Stimulated activated CD4-positive, alpha-beta T cell treated with anti-CD3 and anti-CD28 coated beads, TNF-alpha, amount 100 ng/mL, for 1 hour (primary cell): ENCODE measurements around the gene SMC6.

Experiments
- DNase-seq, 3 donors: peaks; one replicate each; pipeline ENCODE4 v3.0.0-alpha.2; 2020; ENCODE audit warnings: low read depth in 3 of 3, low spot score in 1 of 3

Gene SMC6

DNA sequence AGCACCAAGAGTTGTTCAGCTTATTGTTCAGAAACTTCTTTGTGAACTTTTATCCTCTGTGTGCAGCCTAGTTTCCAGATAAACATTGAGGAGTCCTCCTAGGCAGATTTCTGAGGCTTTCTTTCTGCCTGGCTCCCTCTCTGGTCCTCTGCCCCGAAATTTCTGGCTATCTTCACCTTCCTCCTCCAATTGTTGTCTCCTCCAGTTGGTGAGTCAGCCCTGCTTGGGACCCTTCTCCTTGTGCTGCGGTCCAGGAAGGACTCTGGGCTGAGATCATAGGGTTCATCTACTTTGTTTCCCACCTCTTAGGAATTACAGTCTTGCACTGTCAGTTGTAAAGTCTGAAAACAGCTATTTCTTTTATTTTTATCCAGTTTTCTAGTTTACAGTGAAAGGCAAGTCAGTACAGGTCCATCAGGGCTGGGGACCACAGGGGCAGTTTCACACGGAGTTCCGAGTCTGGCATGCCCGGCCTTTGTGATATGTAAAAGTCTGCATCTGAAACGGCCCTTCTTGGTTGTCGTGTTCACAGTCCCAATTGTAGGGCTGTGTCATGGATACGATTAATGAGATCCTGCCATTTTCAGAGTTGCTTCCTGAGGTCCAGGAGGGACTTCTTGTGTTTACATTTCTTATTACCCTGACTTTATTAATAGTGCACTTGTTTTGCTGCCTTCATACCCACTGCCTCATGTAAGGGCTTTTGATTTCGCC, 100.8 kb downstream of the SMC6 start:
- no peak for DNase-seq

DNA sequence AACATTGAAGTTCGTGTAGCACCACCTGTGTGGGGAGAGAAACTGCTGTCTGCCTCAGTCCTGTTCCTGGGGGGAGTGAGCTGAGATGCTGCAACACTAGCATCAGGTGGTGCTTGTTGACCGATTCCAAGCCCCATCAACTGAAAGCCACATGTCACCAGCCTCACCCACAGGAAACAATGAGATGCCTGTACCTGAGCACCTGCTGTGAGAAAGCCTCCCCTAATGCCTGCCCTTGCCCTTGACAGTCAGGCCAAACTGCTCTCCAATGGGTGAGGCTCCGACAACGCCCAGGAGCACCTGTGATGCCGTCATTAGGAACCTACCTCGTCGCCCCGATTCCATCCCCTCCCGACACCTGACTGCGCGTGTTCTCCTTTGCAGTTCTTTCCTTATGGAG, 104.6 kb downstream of the SMC6 start:
- no peak for DNase-seq

DNA sequence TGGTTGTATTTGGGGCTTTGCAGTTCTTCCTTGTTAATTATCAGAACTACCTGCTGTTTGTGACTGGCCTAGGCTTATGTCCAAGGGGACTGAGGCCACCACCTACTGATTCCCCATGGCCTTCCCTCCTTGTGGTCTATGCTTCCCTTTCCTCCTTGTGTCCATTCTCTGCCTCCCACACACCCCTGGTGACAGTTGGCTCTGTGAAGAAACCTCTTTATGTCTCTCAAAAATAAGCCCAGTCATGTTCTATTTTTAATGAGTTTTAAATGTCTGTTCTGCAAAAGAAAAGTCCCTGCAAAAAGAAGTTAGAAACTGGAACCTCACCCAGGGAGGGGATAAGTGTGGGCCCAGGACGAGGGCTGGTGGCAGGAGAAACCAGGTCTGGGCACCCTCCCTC, 105.0 kb downstream of the SMC6 start:
- no peak for DNase-seq

DNA sequence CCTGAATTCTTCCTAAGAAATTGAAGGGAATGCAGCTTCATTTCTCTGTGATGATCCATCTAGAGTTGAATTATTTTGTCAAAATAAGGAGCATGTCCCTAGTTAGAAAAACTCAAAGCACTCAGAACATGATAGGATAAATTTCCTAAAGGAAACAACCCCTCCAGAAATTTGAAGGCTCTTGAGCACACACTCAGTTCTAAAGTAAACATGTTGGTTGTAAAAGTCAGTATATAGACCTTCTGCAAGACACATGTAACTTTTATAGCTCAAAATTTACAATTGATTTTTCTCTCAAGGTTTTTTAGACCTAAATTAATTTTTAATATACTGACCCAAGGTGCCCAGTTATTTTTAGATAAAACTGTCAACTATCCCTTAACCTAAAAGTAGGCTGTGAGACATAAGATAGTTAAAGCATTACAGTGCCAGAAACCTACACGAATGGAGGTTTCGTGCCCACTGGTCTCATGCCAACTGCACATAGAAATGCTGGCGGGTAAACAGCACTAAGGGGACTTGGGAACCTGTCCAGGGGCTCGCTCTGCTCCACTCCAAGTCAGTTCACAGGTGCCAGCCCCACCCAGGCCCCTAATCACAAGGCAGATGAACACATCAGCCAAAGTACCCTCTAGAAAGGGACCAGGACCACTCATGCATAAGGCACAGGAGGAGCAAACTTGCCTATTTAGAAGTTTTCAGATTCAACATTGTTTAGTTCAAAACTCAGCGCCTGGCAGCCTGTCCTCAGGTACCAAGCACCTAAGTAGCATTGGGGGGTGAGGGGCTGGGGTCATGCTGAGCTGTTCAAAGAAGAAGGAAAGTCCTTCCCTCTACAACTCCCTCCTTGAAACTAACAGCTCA, 106.5 kb downstream of the SMC6 start:
- DNase-seq, result no peak

DNA sequence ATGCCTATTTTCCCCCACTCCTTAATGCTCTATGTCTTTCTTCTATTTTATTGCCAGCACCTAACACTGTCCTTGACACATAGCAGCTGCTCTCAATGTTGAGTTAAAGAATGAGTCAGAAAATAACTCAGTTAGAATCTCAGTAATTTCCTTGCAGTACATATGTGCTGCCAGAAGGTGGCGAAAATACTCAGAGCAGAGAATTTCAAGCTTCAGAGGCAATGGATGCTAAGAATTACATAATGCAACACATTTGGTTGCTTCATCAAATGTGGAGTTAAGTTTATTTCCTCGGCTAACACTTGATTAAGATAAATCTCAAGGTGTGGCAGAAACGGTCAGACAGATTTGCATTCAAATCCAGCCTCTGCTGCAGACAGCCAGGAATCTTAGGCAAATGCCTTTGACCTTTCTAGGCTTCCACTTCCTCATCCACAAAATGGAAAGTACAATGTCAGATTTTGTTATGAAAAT, 107.5 kb downstream of the SMC6 start:
- DNase-seq, result no peak

DNA sequence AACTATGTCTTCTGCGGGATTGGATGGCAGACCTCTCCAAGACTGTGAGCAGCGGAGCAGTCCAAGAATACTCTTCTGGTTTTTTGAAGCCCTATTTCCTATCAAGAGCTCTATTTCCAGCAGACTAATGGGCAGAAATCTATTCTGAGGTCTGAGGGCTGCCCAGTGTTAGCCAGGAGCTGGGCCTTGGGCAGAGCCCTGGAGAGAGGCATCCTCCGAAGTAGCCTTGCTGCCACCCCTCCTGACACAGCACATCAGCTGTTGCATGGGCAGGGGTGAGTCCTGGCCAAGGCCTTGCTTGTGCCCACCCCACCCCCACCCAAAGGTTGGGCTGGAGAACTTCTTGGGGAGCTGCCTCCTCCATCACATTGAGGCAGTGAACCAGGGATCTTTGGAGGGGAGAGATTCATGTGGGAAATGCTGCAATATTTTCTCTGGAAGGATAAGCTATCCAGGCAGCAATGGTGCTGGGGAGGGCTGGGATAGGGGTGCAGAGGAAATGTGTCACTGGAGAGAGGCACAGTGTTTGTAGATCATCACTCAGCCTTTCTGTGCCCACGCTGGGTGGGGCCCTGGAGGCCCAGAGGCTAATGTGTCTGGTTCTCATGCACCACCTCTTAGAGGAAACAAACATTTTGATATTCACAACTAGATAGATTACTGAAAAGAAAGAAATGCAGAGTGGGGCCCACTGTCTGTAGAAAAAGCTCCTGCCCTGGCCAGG, 108.5 kb downstream of the SMC6 start:
- no peak for DNase-seq

DNA sequence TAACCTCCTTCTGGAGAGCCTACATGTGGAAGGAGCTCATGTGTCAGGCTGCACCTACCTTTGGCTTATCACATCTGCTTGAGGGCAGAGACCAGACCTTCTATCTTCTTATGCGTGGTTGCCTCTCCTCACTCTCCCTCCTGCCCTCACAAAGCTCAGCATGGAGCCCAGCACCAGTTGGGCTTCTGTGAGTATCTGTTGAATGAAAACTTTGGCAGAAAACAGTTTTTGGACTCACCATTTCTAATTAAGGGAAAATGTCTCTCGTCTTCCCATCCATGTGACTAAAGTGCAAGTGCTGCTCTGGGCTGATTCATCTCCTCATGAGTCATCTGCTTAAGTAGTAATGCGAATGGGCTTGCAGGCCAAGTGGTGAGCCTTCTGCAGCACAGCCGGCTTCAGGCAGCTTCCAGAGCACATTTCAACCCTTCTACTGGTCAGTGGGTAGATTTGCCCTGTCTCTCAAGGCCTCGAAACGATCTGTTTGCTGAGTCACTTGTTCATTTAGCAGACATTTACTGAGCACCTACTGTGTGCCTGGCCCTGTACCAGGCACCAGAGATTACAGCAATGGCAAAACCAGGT, 110.5 kb downstream of the SMC6 start:
- DNase-seq, result no peak

DNA sequence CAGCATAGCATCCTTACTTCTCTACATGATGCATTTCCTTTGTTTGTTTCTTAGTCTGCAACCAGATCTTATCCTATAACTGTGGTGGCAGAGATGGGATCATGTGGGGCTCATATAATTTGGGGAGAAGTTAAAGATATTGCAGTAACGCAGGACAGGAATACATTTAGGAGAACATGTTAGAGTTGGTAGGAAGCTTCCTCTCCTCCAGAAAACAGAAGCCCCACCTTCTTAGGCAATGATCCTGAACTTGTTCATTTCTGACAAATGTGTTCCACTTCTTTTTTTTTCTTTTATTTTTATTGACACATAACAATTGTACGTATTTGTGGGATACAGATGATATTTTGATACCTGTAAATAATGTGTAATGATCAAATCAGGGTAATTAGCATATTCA, 113.2 kb downstream of the SMC6 start:
- DNase-seq, result no peak

DNA sequence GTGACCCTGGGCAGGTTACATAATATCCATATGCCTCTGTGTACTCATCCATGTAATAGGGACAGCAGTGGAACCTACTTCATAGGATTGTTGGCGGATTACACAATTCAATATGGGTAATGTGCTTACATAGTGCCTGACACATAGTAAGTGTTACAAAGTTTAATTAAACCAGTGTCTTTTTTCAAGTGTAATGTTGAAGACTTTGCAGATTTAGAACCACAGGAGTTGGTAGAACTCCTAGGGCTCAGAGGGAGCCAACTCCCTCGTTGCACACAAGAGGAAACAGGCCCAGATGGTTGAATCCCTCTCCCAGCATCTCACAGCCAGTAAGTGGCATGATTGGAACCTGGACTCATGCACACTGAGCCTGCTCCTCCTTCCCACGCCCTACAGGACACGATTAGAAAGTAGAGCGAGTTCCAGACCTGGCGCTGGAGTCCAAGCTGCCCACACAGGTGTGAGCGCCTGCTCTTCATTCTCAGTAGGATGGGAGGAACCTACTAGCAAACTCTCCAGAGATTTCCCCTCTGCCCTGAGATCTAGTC, 115.3 kb downstream of the SMC6 start:
- DNase-seq, result no peak

DNA sequence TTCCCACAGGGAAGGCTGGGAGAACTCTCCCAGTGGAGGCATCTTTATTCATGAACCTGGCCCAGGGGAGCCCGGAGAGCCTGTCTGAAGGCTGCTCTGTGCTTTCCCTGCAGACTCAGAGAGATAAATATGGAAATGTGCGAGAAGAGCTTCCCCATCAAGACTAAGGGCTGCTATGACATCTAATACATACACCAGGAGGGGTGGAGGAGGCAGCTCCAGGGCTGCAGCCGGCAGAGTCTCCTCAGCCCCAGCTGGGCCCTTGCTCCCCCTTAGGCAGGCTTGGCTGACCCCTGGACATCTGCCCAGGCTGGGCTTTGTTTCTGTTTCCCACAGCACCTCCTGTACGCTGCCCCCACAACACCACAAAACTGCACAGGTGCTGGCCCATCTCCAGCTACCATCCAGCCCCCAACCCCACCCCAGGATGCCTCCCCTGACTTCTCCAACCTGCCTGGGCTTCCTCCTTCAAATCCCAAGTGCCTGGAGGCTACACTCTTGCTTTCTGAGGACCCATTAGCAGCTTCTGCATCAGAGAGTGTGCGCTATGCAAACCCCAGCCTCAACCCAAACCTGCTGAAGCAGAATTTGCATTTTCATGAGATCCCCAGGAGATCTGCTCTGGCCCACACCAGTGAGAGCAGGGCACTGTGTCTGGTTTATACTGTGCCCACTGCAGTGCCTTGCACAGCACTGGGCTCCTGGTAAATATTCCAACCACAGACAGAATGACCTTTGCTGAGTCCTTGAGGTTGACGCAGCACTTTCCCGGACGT, 116.3 kb downstream of the SMC6 start:
- DNase-seq, result no peak

DNA sequence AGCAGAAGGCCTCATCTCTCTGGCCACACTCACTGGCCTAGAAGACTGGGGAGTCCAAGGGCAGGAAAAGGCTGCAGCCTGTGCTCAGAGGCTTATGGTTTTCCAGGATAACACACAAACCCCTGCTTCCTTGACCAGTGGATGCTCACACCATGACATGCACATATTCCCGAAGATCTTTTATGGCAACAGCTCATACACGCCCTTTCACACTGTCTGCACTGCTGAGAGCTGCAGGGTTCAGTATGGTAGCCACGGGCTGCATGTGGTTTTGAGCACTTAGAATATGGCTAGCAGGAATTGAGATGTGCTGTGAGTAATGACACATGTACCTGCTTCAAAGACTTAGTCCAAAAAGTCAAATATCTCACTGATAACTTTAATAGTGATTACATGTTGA, 117.4 kb downstream of the SMC6 start:
- DNase-seq, result no peak

DNA sequence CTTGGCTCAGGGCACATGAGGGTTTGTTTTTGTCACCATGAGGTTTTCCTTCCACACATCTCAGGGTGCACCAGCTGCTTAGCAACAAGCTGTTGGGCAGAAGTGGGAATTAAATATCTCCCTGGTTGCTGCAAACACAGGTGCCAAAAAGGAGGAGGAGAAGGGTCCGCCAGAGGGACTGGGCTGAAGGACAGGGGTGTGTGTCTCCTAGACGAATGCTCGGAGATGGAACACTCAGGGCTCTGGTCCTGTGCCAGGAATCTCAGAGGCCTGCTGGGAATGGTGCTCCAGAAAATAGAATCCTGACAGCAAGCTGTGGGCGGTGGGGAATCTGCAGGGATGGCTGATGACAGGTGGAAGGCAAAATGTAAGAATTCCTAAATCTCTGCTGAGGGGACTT, 118.6 kb downstream of the SMC6 start:
- DNase-seq, result no peak

DNA sequence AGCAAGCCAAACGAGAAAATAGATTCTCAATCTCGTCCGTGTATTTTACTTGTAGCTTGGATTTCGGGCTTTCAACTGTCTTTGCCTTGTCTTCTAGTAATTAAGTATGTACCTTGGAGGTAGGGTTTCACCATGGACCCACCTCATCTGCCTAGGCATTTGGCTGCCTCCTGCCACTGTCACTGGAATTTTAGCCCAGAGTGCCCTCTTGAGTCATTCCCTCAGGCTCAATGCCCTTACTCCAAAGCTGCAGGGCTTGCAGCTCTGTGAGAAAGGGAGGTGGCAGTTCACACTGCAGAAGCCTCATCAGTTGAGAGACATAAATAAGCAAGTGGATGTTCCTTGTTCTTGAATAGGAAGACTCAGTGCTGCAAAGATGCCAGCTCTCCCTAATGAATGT, 123.5 kb downstream of the SMC6 start:
- DNase-seq, result no peak

DNA sequence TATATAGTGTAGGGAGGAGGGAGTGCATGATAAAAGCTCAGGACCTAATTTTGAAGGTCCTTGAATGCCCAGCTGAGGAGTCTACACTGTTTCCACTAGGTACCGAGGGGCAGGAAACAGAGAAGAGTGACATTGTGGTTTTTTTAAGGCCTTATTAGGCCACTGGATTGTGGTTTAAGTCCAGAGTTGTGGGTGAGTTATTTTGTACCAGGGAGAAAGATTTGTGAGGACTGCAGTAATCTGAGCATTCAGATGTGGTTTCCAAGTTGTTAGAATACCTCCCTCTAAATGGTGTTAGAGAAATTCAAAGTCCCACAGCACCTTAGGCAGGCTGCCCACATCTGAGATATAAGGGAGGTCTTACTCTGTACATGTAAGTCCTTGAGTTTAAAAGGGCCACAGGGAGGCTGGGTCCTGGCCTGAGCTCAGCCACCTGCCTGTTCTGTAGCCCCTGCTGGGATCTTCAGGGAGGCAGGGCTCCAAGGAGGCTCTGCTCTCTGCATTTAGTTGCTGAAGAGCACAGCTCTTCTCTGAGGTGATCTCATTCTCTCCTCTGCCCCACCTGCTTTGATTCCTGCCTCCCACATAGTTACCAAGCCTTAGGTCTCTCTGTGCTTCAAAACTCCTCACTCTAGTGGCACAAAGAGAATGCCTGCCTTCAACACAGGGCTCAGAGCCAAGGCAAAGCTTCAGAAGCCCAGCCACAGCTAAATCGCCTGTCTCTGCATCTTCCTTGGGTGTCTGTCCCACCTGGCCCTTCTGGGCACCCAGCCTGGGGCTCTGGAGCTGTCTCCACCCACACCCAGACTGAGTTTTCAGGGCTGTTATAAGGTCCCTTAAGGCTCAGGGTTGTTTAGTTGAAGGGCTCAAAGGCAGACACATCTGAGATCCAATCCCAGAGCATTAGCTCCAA, 125.0 kb downstream of the SMC6 start:
- DNase-seq, result no peak

DNA sequence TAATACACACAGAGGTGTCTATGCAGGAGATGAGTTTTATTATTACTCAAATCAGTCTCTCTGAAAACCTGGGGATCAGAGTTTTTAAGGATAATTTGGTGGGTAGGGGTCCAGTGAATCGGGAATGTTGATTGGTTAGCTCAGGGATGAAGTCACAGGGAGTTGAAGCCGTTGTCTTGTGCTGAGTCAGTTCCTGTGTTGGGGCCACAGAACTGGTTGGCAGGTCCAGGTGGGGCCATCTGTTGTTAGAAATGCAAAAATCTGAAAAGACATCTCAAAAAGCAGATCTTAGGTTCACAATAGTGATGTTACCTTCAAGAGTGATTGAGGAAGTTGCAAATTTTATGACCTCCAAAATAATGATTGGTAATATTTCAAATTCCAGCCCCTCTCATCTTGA, 126.2 kb downstream of the SMC6 start:
- DNase-seq, result no peak

DNA sequence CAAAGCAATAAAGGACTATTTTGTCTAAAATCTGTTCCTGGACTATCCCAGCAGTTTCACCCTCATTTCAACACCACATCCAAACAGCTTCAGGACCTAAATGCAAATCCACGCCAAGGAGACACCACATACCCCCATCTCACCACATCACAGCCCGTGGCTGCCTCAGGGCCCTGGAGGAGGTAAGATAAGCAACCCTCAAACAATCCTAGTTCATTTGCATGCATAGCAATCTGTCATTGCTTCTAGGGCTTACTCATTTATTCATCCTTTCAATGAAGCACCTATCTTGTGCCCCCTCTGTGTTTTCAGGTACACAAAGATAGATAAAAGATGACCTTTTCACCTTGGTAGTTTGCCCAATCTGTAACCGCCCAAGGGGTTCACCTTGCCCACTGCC, 126.6 kb downstream of the SMC6 start:
- no peak for DNase-seq

DNA sequence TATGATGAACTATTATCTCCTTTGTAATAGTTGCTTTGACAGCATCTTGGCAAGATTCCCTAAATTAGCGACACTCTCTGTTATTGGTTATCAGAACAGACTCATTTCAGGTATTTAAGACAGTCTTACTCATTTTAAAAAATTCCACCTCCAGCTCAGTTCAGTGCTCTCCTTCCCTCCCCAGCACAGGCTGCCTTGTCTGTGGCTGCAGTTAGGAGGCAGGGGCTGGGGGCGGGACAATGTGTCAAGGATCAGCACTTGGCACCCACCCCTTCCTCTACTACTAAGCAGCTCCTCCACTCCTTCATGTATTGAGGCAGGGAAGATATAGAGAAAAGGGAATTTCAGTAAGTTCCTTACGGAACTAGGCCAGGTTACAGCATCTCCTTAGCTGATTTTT, 128.2 kb downstream of the SMC6 start:
- no peak for DNase-seq

DNA sequence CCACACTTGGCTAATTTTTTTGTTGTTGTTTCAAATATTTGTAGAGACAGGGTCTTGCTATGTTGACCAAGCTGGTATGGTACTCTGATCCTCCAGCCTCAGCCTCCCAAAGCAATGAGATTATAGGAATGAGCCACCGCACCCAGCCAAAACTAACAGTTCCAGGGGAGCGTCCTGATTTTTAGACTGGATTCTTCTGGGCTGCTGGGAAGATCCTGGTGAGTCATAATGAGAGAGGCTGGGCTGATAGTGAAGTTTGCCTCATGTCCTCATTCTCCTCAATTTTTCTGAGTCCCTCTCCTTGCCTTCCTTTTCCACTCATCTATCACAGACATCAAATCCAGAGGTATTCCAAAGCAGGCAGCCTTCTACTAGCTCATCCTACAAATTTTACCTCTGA, 131.8 kb downstream of the SMC6 start:
- DNase-seq, result no peak

DNA sequence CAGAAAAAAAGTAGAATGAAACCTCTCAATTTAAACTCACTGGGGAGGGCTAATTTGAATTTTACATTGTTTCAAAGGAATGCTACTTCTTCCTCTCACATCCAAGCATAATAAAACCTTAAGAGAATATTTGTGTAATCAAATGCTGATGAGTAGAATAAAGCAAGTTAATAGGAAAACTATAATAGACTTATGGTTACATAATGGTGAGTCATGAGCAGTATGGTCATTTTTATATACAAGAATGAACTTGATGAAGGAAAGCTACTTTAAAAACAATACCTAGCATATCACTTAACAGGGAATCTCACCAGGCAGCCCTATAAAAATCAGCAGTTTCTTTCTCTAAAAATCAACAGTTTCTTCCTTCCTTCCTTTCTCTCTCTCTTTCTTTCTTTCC, 132.8 kb downstream of the SMC6 start:
- DNase-seq, result no peak
